Neural progenitor cell (in vitro differentiated cells): ENCODE data around the gene CBL. TPM values are rescaled to one million over a fixed set of nuclear protein-coding genes. Genes with fewer than 3 reads are reported as not detected.
"Not testable (repeated sequence)": the region's sequence is repeated elsewhere in the genome, so short reads cannot be mapped to it uniquely, and the experiment has no call there.

ENCODE experiments used
- DNase-seq: peaks from one replicate; pipeline ENCODE4 v3.0.0-alpha.2; 2016; ENCODE audit warnings: low spot score
- H2AFZ ChIP-seq: fragments of 200-600 bp; sonication (generic); replicated peaks from 2 replicates; pipeline ENCODE4 v1.6.1; 2016; ENCODE audit warnings: antibody characterized with exemption
- H3F3A ChIP-seq: fragments of 200-600 bp; sonication (generic); 2 replicates; pipeline ENCODE4 v1.6.1; 2016; ENCODE audit warnings: antibody characterized with exemption, low read depth
- H3K27ac ChIP-seq: fragments of 200-600 bp; sonication (generic); 2 replicates; pipeline ENCODE4 v1.5.1; 2016; ENCODE audit warnings: mild to moderate bottlenecking
- H3K27me3 ChIP-seq: fragments of 200-600 bp; sonication (generic); 2 replicates; pipeline ENCODE4 v1.6.1; 2016; ENCODE audit warnings: mild to moderate bottlenecking, moderate library complexity
- H3K36me3 ChIP-seq: fragments of 200-600 bp; sonication (generic); 2 replicates; pipeline ENCODE4 v1.5.1; 2016
- H3K4me1 ChIP-seq: fragments of 200-600 bp; sonication (generic); 2 replicates; pipeline ENCODE4 v1.6.1; 2016; ENCODE audit warnings: mixed run types
- H3K4me2 ChIP-seq: fragments of 200-600 bp; sonication (generic); 2 replicates; pipeline ENCODE4 v1.6.1; 2016
- H3K4me3 ChIP-seq: fragments of 200-600 bp; sonication (generic); 2 replicates; pipeline ENCODE4 v1.5.1; 2016
- H3K79me2 ChIP-seq: fragments of 200-600 bp; sonication (generic); 2 replicates; pipeline ENCODE4 v1.6.1; 2016; ENCODE audit warnings: low read depth
- H3K9ac ChIP-seq: fragments of 200-600 bp; sonication (generic); 2 replicates; pipeline ENCODE4 v1.6.1; 2016
- H3K9me3 ChIP-seq: fragments of 200-600 bp; sonication (generic); 2 replicates; pipeline ENCODE4 v1.5.1; 2016; ENCODE audit warnings: low read depth
- H4K20me1 ChIP-seq: fragments of 200-600 bp; sonication (generic); 2 replicates; pipeline ENCODE4 v1.6.1; 2016; ENCODE audit warnings: low read depth
- H3K27ac Mint-ChIP-seq: 3 replicates; pipeline ENCODE4 v1.8.0; 2021; ENCODE audit warnings: mixed read lengths
- H3K27me3 Mint-ChIP-seq: 2 replicates; pipeline ENCODE4 v1.8.0; 2022; ENCODE audit warnings: low read depth, mild to moderate bottlenecking, inconsistent platforms, moderate library complexity, mixed read lengths; ENCODE audit not compliant: insufficient read depth
- H3K36me3 Mint-ChIP-seq: 3 replicates; pipeline ENCODE4 v1.8.0; 2021; ENCODE audit warnings: mixed read lengths
- H3K4me1 Mint-ChIP-seq: 3 replicates; pipeline ENCODE4 v1.8.0; 2021; ENCODE audit warnings: mixed read lengths
- H3K4me3 Mint-ChIP-seq: 3 replicates; pipeline ENCODE4 v1.8.0; 2021; ENCODE audit warnings: mild to moderate bottlenecking, moderate library complexity, mixed read lengths
- H3K9me3 Mint-ChIP-seq: 3 replicates; pipeline ENCODE4 v1.8.0; 2020; ENCODE audit warnings: mixed read lengths
- CTCF ChIP-seq: fragments of 200-600 bp; sonication (generic); IDR thresholded peaks from 2 replicates; pipeline ENCODE4 v1.5.1; 2017; ENCODE audit warnings: antibody characterized with exemption, mild to moderate bottlenecking
- EZH2 ChIP-seq: fragments of 200-600 bp; sonication (generic); IDR thresholded peaks from 2 replicates; pipeline ENCODE4 v1.6.1; 2017; ENCODE audit warnings: antibody characterized with exemption, mild to moderate bottlenecking, moderate library complexity
- EZH2phosphoT487 ChIP-seq: fragments of 200-600 bp; sonication (generic); IDR thresholded peaks from 2 replicates; pipeline ENCODE4 v1.6.1; 2017; ENCODE audit warnings: antibody characterized with exemption
- total RNA-seq: library from RNA; depleted of rRNA; stranded (reverse); fragments of >200 nt; gene quantifications from 2 replicates; pipeline ENCODE4 v1.2.3, GENCODE V29; 2015; ENCODE audit warnings: low replicate concordance

The CBL gene
- total RNA-seq, 1 donor from 2014 or later = 20.7 TPM

- no peaks in the 10 kb centered on the region for H3K27me3 ChIP-seq
- no peaks in the 10 kb centered on the region for H3F3A ChIP-seq
- no peaks in the 10 kb centered on the region for H3K4me1 ChIP-seq
- Mint-ChIP-seq H3K4me1 (peaks cover 9% of the 10 kb centered on the region), H3K9me3 (peaks cover 3% of the 10 kb centered on the region), H3K36me3 (peaks cover 12% of the 10 kb centered on the region), H3K4me3 (no peak overlapping the region), H3K27me3 (no peaks in the 10 kb centered on the region), H3K27ac (no peak overlapping the region)
- no peaks in the 10 kb centered on the region for H3K9me3 ChIP-seq
- no peak overlapping the region for H3K4me3 ChIP-seq
- H3K27ac ChIP-seq = no peak overlapping the region
- peaks cover 88% of the 10 kb centered on the region for H3K79me2 ChIP-seq
- DNase-seq = no peak
- no peaks in the 10 kb centered on the region for H3K36me3 ChIP-seq
- no peak for TF ChIP-seq EZH2
- no peak for TF ChIP-seq EZH2phosphoT487
- TF ChIP-seq CTCF = no peak
- no peak overlapping the region for H3K9ac ChIP-seq
- no peak overlapping the region for H3K4me2 ChIP-seq
- H2AFZ ChIP-seq = no peak overlapping the region
- H4K20me1 ChIP-seq = no peaks in the 10 kb centered on the region
Observed at GRCh38 chr11:119222891-119223290, 16.8 kb downstream of the CBL start.

- Histone ChIP-seq H3K9me3 (no peaks in the 10 kb centered on the region), H3K4me3 (no peak overlapping the region), H3K4me1 (no peaks in the 10 kb centered on the region), H2AFZ (no peak overlapping the region), H3K79me2 (peaks cover 83% of the 10 kb centered on the region), H3K27me3 (no peaks in the 10 kb centered on the region), H3K27ac (no peak overlapping the region), H3F3A (no peaks in the 10 kb centered on the region), H3K9ac (no peak overlapping the region), H3K36me3 (no peaks in the 10 kb centered on the region), H4K20me1 (no peaks in the 10 kb centered on the region), H3K4me2 (no peak overlapping the region)
- H3K27ac Mint-ChIP-seq = no peak overlapping the region
- no peak for TF ChIP-seq EZH2
- TF ChIP-seq CTCF = no peak
- TF ChIP-seq EZH2phosphoT487 = no peak
- H3K4me1 Mint-ChIP-seq = peaks cover 9% of the 10 kb centered on the region
- DNase-seq = no peak
- no peak overlapping the region for H3K4me3 Mint-ChIP-seq
- peaks cover 15% of the 10 kb centered on the region for H3K36me3 Mint-ChIP-seq
- no peaks in the 10 kb centered on the region for H3K27me3 Mint-ChIP-seq
- H3K9me3 Mint-ChIP-seq = peaks cover 3% of the 10 kb centered on the region
Observed at GRCh38 chr11:119223856-119224255, 17.7 kb downstream of the CBL start.

- peaks cover 60% of the 10 kb centered on the region for H3K79me2 ChIP-seq
- not testable (repeated sequence) for H3K4me1 ChIP-seq, H3K4me3 Mint-ChIP-seq, H3K9ac ChIP-seq, H2AFZ ChIP-seq, H3K36me3 ChIP-seq, H3K4me1 Mint-ChIP-seq, DNase-seq, H3K27me3 Mint-ChIP-seq, H3K9me3 Mint-ChIP-seq, H3K27ac ChIP-seq, H4K20me1 ChIP-seq, H3F3A ChIP-seq, H3K4me2 ChIP-seq, H3K4me3 ChIP-seq, H3K9me3 ChIP-seq, H3K27me3 ChIP-seq
- peaks cover 26% of the 10 kb centered on the region for H3K36me3 Mint-ChIP-seq
- peak overlapping the region; percentile 2 for H3K27ac Mint-ChIP-seq
Observed at GRCh38 chr11:119228535-119229287, 22.6 kb downstream of the CBL start.

- H3F3A ChIP-seq = peaks cover 2% of the 10 kb centered on the region
- H2AFZ ChIP-seq = no peak overlapping the region
- H3K4me2 ChIP-seq = no peak overlapping the region
- no peak overlapping the region for H3K27ac ChIP-seq
- H3K36me3 ChIP-seq = no peaks in the 10 kb centered on the region
- no peaks in the 10 kb centered on the region for H3K9me3 ChIP-seq
- Mint-ChIP-seq H3K9me3 (no peaks in the 10 kb centered on the region), H3K4me3 (no peak overlapping the region), H3K4me1 (peaks cover under 1% of the 10 kb centered on the region), H3K27me3 (no peaks in the 10 kb centered on the region), H3K36me3 (peaks cover 21% of the 10 kb centered on the region), H3K27ac (peak overlapping the region; percentile 2)
- H3K79me2 ChIP-seq = peaks cover 54% of the 10 kb centered on the region
- TF ChIP-seq EZH2phosphoT487 = no peak
- no peak for TF ChIP-seq CTCF
- TF ChIP-seq EZH2 = no peak
- no peak overlapping the region for H3K4me3 ChIP-seq
- no peaks in the 10 kb centered on the region for H3K27me3 ChIP-seq
- no peak overlapping the region for H3K9ac ChIP-seq
- no peaks in the 10 kb centered on the region for H4K20me1 ChIP-seq
- H3K4me1 ChIP-seq = no peaks in the 10 kb centered on the region
- no peak for DNase-seq
Observed at GRCh38 chr11:119229288-119229672, 23.1 kb downstream of the CBL start.
